Inferior parietal cortex (tissue), 1 donor: ENCODE measurements around the gene ASPHD1.

ENCODE experiments used
- DNase-seq: peaks from one replicate; pipeline ENCODE4 v3.0.0-alpha.2; 2016; ENCODE audit errors: extremely low spot score

Gene ASPHD1

DNA sequence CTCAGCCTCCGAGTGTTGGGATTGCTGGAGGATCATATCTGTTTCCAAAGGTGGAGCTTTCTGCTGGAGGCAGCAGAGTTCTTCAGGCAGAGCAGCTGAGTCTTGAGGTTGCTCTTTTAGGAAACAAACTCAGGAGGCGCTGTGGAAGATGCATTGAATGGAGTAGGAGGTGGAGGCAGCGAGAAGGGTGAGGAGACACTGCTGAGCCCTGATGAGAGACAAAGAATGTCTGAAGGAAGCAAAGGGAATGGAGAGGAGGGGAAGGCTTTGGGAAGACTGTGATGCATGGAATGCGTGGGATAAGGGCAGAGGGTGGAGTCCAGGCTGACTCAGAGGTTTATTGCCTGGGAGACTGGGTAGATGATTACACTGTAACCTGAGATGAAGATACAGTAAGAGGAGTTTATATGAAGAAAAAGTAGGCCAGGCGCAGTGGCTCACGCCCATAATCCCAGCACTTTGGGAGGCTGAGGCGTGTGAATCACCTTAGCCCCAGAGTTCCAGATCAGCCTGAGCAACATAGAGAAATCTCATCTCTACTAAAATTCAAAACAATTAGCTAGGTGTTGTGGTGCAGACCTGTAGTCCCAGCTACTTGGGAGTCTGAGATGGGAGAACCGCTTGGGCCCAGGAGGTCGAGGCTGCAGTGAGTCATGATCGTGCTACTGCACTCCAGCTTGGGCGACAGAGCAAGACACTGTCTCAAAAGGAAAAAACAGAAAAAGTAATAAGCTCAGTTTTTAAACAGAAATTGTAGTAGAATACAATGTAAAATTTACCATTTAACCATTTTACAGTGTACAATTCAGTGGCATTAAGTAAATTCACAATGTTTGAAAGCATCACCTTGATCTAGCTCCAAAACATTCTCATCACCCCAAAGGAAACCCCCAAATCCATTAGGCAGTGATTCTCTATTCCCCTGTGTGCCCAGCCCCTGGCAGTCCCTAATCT, 43.8 kb downstream of the ASPHD1 start:
- DNase-seq = no peak

DNA sequence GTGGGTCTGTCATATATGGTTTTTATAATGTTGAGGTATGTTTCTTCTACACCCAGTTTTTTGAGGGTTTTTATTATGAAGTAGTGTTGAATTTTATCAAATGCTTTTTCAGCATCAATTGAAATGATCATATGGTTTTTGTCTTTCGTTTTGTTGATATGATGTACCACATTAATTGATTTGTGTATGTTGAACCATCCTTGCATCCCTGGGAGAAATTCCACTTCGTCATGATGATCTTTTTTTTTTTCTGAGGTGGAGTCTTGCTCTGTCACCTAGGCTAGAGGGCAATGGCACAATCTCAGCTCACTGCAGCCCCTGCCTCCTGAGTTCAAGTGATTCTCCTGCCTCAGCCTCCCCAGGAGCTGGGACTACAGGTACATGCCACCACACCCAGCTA, 47.6 kb downstream of the ASPHD1 start:
- DNase-seq = no peak

DNA sequence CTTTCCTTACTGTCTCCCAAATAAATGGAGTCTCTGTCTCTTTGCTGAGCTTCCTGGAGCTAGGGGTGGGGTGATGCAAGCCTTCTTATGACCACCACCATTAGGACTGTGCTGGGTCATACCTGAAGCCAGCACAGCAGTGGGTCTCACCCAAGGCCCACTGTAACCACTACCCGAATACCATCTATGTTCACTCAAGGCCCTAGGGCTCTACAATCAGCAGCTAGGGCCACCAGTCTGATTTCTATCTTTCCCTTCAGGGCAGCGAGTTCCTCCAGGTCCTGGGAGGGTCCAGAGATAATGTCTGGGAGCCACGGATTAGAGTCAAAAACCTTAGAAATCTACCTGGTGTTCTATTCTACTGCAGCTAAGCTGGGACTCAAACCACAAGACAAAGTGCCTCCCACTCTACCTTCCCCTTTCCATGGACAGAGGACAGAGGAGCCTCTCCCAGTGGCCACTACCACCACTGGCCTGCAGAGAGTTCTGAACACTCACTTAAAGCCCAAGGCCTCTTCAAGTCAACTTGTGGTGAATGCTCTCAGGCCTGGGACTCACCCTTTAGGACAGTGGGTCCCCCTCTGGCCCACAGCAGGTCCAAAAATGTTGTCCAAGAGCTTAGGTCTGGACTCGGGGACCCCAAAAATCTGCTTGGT, 50.6 kb downstream of the ASPHD1 start:
- DNase-seq = no peak

DNA sequence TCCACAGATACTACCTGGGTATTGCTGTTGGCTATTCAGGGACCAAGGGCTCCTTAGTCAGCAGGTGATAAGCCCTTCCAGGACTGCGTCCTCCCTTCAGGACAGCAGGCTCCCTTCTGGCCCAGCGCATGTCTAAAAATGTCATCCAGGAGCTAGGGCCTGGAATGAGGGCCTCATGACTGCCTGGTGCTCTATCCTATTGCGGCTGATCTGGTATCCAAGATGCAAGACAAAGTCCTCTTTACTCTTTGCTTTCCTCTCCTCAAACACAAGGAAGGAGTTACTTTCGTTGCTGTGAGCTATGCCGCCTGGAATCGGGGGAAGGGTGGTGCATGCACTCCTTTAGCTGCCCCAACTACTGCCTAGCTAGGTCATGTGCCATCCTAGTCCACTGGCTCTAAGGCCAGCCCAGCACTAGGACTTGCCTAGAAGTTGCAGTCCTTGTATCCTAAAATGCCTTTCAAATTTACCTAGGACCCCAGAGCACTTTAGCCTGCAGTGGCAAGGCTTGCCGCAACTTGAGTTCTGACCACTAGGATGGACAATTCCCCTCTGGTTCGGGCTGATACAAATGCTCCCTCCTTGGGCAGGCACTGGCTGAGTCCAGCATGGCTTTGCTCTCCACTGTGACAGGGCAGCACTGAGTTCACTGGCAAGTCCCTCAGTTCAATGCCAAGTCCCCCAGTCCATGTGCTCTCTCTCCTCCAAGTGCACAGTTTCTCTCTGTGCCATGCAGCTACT, 51.5 kb downstream of the ASPHD1 start:
- no peak for DNase-seq
